ENCODE results near the gene SIMC1.
"Not testable (repeated sequence)": the region's sequence is repeated elsewhere in the genome, so short reads cannot be mapped to it uniquely, and the experiment has no call there.

Gene SIMC1

DNA sequence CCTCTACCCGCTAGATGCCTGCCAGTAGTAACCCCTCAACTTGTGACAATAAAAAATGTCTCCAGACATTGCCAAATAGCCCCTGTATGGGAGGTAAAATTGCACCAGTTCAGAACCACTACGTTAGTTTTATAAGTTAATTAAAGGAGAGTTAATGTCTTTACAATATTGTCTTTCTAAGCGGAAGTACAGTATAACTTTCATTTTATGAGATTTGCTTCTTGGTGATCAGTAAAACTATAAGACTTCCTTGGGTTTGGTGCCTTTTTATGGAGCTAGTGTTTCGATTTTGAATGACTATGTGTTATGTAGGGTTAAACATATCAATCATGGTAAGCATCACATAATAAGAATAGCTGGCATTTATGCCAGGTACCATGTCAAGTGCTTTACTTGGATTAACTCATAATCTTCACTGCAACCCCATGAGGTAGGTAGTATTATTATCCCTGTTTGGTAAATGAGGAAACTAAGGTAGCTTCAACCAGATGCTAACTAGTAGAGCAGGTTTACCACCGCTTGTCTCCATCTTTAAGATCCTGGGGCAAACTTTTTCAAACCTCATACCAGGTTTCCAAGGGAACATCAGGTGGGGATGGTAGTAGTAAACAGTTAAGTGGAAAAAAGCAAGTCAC lies 19.8 kb downstream of the SIMC1 start:
- FAIRE-seq; DNase-seq (ENCODE audit: insufficient read length): not testable (repeated sequence)

DNA sequence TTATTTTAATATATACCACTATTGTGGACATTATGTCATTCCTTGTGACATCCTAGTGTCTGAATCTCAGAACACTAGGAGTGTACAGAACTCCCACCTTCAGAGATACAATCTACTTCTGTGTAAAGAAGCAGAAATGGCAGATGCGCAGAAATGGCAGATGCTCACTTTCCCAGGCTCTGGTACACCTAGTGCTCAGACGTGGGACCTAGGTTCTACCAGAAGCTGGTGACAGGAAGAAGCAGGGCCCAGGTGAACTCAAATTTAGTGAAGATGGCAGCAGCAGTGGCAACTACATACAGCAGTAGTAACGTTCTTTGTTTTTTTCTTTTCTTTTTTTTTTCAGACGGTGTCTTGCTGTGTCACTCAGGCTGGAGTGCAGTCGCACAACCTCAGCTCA lies 22.5 kb downstream of the SIMC1 start:
- DNase-seq (ENCODE audit: insufficient read length); FAIRE-seq: not testable (repeated sequence)

GRCh38 chr5:176266448-176266847 lies 28.2 kb downstream of the SIMC1 start:
- FAIRE-seq; DNase-seq (ENCODE audit: insufficient read length): not testable (repeated sequence)

GRCh38 chr5:176289018-176289417 lies 50.8 kb downstream of the SIMC1 start:
- not testable (repeated sequence) for FAIRE-seq

GRCh38 chr5:176290057-176290840 lies 52.0 kb downstream of the SIMC1 start:
- not testable (repeated sequence) for DNase-seq (ENCODE audit: insufficient read length); FAIRE-seq

More at GRCh38 chr5:176289018-176289417, 50.8 kb downstream of the SIMC1 start:
- DNase-seq (ENCODE audit: insufficient read length): not testable (repeated sequence)

GRCh38 chr5:176305356-176305755 lies 67.1 kb downstream of the SIMC1 start:
- FAIRE-seq; DNase-seq (ENCODE audit: insufficient read length): not testable (repeated sequence)

DNA sequence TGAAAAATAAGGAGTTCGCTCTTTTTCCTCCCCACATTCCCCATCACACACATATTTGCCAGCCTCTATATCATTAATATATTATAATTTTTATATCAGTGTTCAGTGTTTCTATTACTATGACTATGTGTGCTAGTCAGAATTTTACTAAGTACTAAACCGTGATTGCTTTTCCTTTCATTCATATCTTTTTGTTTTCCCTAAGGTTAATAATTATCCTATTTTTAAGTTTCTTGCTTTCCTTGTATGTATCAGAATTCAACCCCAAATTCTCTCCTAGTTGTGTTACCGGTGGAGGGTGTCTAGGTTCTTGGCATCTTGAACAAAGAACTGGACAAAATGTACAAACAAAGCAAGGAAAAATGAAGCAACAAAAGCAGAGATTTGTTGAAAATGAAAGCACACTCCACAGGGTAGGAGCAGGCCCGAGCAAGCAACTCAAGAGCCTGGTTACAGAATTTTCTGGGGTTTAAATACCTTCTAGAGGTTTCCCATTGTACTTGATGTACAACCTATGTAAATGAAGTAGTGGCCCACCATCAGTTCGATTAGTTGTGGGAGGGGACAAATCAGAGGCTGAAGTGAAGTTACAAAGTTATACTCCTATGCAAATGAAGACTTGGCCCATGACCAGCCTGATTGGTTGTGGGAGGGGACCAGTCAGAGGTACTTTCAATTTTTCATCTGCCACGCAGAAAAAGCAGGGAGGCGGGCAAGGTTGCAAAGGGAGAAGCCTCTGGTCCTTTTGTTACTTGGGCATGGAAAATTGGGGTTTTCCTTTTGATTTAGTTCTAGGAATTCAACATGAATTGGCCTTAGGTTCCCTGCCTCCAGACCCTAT lies 79.5 kb downstream of the SIMC1 start:
- no peak for FAIRE-seq
- TF ChIP-seq POLR2AphosphoS5 (IDR thresholded peaks at IDR 0.05; ENCODE audit: low read depth, low read length): no peak
- TF ChIP-seq POLR2A (IDR thresholded peaks at IDR 0.05; ENCODE audit: low read depth, low read length): no peak
- no peak for TF ChIP-seq TAF1 (IDR thresholded peaks at IDR 0.05; ENCODE audit: borderline replicate concordance, low read depth, low read length)
- DNase-seq (ENCODE audit: insufficient read length): no peak

DNA sequence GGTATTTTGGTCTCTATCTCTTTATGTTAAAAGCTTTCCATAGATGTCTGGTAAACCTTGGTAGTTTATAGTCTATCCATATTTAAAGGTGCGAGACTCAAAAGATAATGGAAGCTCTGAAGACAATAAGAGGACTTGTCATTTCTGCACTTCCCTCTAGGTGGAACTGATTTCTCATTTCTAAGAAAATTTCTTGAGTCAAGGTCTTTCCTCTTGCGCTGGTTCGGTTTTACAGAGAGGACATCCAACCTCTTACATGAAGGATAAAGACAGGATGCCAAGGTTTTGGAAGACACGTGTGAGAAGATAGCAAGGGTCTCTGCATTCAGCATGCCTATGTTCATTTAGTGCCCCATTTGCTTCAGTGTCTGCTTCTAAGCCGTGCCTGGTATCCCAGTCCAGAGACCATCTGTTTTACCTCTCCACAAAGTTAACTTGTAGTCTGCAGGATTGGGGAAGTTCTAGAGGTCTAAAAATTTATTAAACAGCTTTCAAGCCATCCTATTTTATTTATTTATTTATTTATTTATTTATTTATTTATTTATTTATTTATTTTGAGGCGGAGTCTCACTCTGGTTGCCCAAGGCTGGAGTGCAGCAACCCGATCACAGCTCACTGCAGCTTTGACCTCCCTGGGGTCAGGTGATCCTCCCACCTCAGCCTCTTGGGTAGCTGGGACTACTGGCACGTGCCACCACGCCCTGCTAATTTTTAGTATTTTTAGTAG lies 81.8 kb downstream of the SIMC1 start:
- no peak for FAIRE-seq

GRCh38 chr5:176320577-176320976 lies 82.4 kb downstream of the SIMC1 start:
- no peak for DNase-seq (ENCODE audit: insufficient read length)
- no peak for FAIRE-seq
- TF ChIP-seq POLR2AphosphoS5 (IDR thresholded peaks at IDR 0.05; ENCODE audit: low read depth, low read length) (no peak), TAF1 (IDR thresholded peaks at IDR 0.05; ENCODE audit: borderline replicate concordance, low read depth, low read length) (no peak), POLR2A (IDR thresholded peaks at IDR 0.05; ENCODE audit: low read depth, low read length) (no peak)

More for the DNA sequence above, 81.8 kb downstream of the SIMC1 start:
- TF ChIP-seq POLR2A (IDR thresholded peaks at IDR 0.05; ENCODE audit: low read depth, low read length) (no peak), TAF1 (IDR thresholded peaks at IDR 0.05; ENCODE audit: borderline replicate concordance, low read depth, low read length) (no peak), POLR2AphosphoS5 (IDR thresholded peaks at IDR 0.05; ENCODE audit: low read depth, low read length) (no peak)
- DNase-seq (ENCODE audit: insufficient read length): no peak

GRCh38 chr5:176334031-176334770 lies 96.0 kb downstream of the SIMC1 start:
- TF ChIP-seq TAF1 (IDR thresholded peaks at IDR 0.05; ENCODE audit: borderline replicate concordance, low read depth, low read length): no peak
- no peak for TF ChIP-seq POLR2A (IDR thresholded peaks at IDR 0.05; ENCODE audit: low read depth, low read length)
- no peak for TF ChIP-seq POLR2AphosphoS5 (IDR thresholded peaks at IDR 0.05; ENCODE audit: low read depth, low read length)
- no peak for FAIRE-seq
- no peak for DNase-seq (ENCODE audit: insufficient read length)

DNA sequence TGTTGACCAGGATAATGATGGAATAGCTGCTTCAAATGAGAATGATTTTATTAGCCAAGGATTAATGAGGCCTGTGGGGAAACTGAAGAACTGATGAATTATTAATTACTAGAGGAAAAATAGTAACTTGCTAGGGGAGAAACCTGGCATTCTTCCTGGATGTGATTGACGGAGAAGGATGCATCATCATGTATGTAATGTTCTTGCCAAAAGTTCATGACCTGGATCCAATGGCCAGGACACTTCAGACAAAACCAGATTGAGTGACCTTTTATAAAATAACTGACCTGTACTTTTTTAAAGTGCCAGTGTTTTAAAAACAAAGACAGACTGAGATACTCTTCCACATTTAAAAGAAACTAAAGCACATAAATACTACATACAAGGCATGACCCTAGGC lies 99.7 kb downstream of the SIMC1 start:
- FAIRE-seq (no peak), DNase-seq (ENCODE audit: insufficient read length) (no peak)

DNA sequence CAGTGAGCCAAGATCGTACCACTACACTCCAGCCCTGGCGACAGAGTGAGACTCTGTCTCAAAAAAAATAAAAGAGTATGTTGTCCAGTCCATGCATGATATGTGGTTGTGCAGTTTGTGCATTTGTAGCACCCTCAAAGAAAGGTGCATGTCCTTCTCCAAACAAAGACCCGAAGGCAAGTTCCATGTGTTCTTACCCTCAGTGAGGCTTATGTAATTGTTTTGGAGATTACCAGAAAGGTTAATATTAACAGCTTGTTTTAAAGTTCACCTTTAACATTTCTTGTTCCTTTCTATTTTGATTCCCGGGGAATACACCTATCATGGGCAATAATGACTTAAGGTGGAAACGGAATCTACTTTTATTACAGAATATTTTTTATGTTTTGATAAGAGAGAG lies 101.1 kb downstream of the SIMC1 start:
- FAIRE-seq: no peak
- DNase-seq (ENCODE audit: insufficient read length): no peak
- TF ChIP-seq POLR2AphosphoS5 (IDR thresholded peaks at IDR 0.05; ENCODE audit: low read depth, low read length) (no peak), POLR2A (IDR thresholded peaks at IDR 0.05; ENCODE audit: low read depth, low read length) (no peak), TAF1 (IDR thresholded peaks at IDR 0.05; ENCODE audit: borderline replicate concordance, low read depth, low read length) (no peak)

More for the DNA sequence above, 99.7 kb downstream of the SIMC1 start:
- TF ChIP-seq POLR2AphosphoS5 (IDR thresholded peaks at IDR 0.05; ENCODE audit: low read depth, low read length) (no peak), POLR2A (IDR thresholded peaks at IDR 0.05; ENCODE audit: low read depth, low read length) (no peak), TAF1 (IDR thresholded peaks at IDR 0.05; ENCODE audit: borderline replicate concordance, low read depth, low read length) (no peak)
